Neural cell (in vitro differentiated cells): ENCODE measurements around the gene C3orf70.
"Not testable (repeated sequence)": the region's sequence is repeated elsewhere in the genome, so short reads cannot be mapped to it uniquely, and the experiment has no call there.

Experiments
- EP300 ChIP-seq: fragments of 450-650 bp; conservative IDR thresholded peaks from 2 replicates; pipeline ENCODE4 v1.6.1; 2014; ENCODE audit warnings: antibody characterized with exemption, mild to moderate bottlenecking, moderate library complexity; ENCODE audit not compliant: poor library complexity, severe bottlenecking
- EZH2 ChIP-seq: fragments of 200-600, 300-800 bp; shearing (Covaris generic), sonication (generic); IDR thresholded peaks from 2 replicates; pipeline ENCODE4 v1.6.1; 2014; ENCODE audit warnings: antibody characterized with exemption, low read length, borderline replicate concordance, mild to moderate bottlenecking; ENCODE audit not compliant: insufficient read depth, poor library complexity, severe bottlenecking
- MXI1 ChIP-seq: fragments of 450-650 bp; conservative IDR thresholded peaks from 2 replicates; pipeline ENCODE4 v1.6.1; 2014; ENCODE audit warnings: antibody characterized with exemption, mild to moderate bottlenecking; ENCODE audit not compliant: poor library complexity, severe bottlenecking
- POLR2AphosphoS5 ChIP-seq: IDR thresholded peaks from 2 replicates; pipeline ENCODE4 v1.6.1; 2012
- SMC3 ChIP-seq: fragments of 450-650 bp; conservative IDR thresholded peaks from 2 replicates; pipeline ENCODE4 v1.6.1; 2014; ENCODE audit warnings: antibody characterized with exemption, mild to moderate bottlenecking, moderate library complexity; ENCODE audit not compliant: poor library complexity
- TF ChIP-seq, protein P1 (sequence below): IDR thresholded peaks from 2 replicates; pipeline ENCODE4 v1.6.1; 2012; ENCODE audit warnings: borderline replicate concordance
- TF ChIP-seq, protein P2 (sequence below): fragments of 450-650 bp; IDR thresholded peaks from 2 replicates; pipeline ENCODE4 v1.5.1; 2014; ENCODE audit warnings: antibody characterized with exemption, mild to moderate bottlenecking, moderate library complexity; ENCODE audit not compliant: poor library complexity, severe bottlenecking

DNA sequence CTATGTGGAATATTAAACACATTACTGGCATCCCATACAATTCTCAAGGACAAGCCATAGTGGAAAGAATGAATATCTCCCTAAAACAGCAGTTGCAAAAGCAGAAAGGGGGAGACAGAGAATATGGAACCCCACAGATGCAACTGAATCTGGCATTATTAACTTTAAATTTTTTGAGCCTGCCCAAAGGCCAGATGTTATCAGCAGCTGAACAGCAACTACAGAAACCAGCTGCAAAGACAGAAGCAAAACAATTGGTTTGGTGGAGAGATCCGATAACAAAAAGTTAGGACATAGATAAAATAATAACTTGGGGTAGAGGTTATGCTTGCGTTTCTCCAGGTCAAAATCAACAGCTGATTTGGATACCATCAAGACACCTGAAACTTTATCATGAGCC lies 43.8 kb downstream of the C3orf70 start:
- TF ChIP-seq, protein P1, sequence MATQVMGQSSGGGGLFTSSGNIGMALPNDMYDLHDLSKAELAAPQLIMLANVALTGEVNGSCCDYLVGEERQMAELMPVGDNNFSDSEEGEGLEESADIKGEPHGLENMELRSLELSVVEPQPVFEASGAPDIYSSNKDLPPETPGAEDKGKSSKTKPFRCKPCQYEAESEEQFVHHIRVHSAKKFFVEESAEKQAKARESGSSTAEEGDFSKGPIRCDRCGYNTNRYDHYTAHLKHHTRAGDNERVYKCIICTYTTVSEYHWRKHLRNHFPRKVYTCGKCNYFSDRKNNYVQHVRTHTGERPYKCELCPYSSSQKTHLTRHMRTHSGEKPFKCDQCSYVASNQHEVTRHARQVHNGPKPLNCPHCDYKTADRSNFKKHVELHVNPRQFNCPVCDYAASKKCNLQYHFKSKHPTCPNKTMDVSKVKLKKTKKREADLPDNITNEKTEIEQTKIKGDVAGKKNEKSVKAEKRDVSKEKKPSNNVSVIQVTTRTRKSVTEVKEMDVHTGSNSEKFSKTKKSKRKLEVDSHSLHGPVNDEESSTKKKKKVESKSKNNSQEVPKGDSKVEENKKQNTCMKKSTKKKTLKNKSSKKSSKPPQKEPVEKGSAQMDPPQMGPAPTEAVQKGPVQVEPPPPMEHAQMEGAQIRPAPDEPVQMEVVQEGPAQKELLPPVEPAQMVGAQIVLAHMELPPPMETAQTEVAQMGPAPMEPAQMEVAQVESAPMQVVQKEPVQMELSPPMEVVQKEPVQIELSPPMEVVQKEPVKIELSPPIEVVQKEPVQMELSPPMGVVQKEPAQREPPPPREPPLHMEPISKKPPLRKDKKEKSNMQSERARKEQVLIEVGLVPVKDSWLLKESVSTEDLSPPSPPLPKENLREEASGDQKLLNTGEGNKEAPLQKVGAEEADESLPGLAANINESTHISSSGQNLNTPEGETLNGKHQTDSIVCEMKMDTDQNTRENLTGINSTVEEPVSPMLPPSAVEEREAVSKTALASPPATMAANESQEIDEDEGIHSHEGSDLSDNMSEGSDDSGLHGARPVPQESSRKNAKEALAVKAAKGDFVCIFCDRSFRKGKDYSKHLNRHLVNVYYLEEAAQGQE, result not testable (repeated sequence)
- TF ChIP-seq, protein P2, sequence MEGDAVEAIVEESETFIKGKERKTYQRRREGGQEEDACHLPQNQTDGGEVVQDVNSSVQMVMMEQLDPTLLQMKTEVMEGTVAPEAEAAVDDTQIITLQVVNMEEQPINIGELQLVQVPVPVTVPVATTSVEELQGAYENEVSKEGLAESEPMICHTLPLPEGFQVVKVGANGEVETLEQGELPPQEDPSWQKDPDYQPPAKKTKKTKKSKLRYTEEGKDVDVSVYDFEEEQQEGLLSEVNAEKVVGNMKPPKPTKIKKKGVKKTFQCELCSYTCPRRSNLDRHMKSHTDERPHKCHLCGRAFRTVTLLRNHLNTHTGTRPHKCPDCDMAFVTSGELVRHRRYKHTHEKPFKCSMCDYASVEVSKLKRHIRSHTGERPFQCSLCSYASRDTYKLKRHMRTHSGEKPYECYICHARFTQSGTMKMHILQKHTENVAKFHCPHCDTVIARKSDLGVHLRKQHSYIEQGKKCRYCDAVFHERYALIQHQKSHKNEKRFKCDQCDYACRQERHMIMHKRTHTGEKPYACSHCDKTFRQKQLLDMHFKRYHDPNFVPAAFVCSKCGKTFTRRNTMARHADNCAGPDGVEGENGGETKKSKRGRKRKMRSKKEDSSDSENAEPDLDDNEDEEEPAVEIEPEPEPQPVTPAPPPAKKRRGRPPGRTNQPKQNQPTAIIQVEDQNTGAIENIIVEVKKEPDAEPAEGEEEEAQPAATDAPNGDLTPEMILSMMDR, result not testable (repeated sequence)
- TF ChIP-seq SMC3, MXI1, EZH2, POLR2AphosphoS5, EP300: not testable (repeated sequence)
